ENCODE data around the gene MTMR1.

The MTMR1 gene

DNA sequence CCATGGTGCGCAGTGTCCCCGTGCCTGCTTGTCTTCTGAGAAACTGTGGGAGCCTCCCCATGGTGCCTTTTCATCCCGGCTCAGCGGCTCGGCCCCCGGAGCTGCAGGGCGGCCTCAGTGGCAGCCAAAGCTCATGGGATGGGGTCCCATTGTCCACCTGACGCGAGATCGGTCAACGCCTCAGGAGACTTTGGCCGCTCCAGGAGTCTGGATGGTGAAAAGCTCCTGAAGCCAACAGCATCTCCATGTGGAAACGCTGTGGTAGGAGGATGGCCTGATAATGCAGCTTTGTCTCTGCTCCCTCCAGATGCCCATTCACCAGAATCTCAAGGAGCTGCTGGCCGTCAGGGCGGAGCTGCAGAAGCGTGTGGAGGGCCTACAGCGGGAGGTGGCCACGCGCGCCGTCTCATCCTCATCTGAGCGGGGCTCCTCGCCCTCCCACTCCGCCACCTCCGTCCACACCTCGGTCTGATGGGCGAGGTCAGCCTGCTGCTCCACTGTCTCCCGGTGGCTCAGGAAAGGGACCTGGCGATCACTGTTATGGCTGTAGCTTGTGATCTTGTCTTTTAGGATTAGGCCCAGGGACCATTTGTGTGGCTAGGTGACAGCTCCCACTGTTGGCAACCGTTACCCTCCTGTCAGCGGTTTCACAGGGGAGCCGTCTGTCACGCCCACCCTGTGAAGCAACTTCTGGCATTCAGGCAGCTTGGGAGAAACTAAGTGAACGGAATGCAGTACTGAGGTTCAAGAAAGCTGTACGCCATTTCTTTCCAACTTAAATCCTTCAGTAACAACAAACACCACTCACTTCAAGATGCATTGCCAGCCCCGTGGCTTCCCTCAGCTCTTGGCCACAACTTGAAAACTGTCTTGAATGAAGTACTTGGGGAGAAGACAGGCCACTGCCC is 69.3 kb downstream of the MTMR1 start:
- no peak for DNase-seq
- ATAC-seq: no peak

DNA sequence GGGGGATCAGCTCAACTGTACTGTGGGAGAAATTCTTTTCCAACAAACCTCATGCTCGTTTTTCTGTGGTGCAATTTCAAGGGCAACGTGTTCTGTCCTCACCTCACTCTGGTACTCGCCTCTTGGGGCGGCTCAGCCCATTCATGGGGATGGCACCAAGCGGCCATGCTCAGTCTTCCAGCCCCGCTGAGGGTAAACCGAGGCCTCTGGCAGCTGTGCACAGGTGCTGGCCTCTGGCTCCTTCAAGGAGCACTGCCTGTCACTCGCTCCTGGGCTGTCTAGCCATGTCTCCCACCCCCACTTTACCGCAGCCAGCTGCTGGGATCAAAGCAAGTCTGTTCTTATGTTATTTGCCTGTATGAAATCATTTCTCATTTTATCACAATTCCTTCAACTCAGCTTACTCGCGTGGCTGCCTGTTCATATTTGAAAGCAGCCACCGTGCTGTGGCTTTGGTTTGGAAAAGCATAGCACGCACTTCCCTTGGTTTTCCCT is 70.2 kb downstream of the MTMR1 start:
- DNase-seq: no peak

DNA sequence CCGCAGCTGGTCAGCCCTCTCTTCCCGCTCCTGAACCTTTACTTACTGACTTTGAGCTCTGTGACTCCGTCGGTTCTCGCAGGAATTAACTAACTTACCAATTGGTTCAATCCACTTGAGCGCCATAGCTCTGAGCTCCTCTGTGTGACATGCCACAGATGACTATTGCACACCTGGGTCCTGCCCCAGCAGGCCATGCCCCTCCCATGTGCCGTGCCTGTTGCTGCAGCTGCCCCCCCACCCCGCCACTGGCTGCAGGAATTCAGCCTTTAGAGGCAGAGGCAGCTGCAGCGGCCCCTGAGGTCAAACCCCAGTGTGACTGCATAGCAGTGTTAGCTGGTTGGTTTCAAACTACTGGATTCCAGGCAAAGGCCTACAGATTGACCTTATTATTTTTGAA is 70.6 kb downstream of the MTMR1 start:
- DNase-seq (no peak), ATAC-seq (no peak)

More for the DNA sequence above, 70.2 kb downstream of the MTMR1 start:
- no peak for ATAC-seq

DNA sequence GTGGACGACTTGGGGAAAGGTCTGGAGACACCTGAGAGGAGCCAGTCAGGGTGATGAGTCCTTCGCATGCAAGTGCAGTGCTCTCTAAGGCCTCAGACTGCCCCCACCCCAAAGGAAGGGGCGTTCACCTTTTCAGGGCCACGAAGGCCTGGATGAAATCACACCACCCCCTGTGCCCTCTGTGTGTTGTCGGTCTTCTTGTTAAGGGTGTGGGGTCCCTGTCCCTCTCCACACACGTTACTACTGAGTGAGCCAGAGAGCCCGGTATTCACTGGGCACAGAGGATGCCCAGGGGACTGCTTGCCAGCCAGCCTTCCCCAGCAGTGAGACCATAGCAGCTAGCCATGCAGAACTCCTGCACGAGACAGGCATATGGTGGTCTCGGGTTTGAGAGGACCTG is 72.0 kb downstream of the MTMR1 start:
- no peak for ATAC-seq

DNA sequence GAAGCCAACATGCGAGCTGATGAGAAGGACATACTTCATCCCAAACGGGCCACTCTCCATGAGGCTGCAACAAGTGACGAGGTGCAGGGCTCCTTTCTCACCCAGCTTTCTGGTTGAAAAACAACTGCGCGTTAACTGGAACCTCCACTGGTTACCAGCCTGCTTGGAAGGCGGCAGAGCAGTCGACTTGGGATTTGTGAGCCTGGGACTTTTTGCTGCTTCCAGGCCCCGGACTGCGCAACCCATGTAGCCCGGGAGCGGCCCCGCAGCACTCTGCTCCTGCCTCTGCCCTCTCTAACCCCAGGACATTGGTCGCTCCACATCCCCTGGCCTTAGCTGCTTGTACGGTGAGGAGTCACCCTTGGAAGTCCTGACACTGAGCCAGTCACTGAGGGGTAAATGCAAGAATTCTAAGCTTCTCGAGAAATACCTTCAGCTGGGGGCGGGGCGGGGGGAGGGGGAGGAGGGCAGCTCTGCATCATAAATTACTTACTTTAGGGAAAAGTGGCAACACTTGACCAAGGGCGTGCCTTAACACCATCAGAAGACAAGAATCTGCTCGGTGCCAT is 72.7 kb downstream of the MTMR1 start:
- ATAC-seq: no peak
- no peak for DNase-seq

More for the DNA sequence above, 72.0 kb downstream of the MTMR1 start:
- DNase-seq: no peak

DNA sequence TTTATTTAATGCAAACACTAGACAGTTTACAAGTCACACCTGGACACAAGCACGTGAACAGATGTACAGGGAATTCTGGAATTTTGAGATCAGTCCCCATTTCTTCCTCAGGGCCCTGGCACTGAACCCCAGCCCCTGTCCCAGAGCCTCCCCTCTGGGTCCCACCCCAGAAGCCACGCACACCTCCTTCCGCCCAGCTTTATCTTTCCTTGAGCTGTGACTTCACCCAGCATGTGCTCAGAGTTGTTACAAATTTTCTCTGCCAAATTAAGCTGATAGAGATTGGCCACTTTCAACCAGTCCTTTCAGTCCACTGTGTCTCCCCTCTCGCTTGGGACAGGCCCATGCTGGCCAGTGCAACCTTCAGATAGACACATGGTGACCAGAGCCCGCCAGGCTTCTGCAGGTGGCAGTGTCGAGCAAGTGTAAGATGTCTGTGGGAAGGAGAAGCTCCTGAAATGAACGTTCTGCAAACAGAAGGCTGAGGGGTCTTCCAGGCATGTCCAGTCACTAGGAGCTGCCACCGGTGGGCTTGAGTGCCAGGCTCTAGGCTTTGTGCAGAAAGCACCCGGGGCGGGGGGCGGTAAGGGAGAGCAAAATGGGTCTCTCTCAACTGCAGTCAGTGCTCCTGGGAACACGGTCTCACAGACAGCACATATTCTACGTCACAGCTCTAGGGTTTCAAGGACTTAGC is 73.3 kb downstream of the MTMR1 start:
- no peak for DNase-seq
- ATAC-seq: no peak

DNA sequence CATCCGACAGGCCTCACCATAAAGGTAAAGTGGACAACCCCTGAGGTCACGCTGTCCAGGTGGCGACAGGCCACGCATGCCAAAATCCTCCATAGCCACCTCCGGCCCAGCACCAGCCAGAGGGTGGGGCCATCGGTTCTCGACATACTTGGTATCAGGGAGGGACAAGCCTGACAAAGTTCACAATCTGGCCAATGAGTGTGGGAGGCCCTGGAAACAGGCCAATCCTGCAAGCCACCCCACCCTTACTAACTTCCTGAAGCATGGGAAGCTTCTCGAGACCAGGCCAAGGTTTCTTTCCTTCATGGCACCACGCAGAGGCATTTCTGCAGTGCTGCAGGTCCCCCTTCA is 73.8 kb downstream of the MTMR1 start:
- DNase-seq: no peak

DNA sequence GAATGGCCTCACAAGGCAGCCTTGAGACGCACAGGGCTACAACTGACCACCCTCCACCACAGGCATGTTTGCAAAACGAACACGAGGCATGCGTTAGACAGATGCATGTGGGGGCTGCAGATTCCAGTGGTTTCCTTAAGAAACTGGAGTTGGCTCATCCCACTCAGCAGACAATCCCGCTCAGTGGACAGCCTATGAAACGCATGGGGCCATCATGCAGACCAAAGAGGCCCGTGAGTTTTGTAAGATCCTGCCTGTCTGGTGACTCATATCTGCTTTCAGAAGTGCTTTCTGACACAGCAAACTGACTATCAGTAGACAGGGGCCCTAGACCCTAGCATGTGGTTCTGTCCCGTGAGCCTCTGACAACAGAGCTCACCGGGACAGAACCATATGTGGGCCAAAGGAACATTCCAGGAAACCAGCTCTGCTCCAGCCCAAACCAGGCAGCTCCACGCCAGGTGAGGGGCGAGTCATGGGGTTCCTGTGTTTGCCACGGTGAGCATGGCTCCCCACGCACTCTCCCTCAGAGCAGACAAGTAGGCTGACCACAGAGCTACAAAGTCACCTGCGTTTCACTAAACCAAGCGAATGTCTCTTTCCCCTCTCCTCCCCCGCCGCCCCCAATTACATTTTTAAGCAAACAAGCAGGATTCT is 74.4 kb downstream of the MTMR1 start:
- peak; percentile 78 for ATAC-seq
- DNase-seq: no peak

More for the DNA sequence above, 73.8 kb downstream of the MTMR1 start:
- no peak for ATAC-seq

DNA sequence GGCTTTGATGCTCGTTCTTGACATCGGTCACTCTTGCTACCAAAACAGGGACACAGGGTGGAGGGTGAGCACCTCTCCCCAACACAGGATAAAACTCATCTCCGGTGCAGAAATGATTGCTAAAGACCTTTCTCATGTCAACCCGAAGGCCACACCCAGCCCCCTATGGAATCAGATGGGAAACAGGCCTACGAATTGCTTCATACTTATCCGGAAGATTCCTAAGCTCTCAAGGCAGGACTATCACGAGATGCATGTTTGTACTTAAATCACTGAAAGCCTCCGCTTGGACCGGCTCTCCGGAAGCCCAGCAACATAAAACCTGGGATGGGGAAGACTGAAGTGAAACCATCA is 74.9 kb downstream of the MTMR1 start:
- DNase-seq (no peak), ATAC-seq (no peak)

DNA sequence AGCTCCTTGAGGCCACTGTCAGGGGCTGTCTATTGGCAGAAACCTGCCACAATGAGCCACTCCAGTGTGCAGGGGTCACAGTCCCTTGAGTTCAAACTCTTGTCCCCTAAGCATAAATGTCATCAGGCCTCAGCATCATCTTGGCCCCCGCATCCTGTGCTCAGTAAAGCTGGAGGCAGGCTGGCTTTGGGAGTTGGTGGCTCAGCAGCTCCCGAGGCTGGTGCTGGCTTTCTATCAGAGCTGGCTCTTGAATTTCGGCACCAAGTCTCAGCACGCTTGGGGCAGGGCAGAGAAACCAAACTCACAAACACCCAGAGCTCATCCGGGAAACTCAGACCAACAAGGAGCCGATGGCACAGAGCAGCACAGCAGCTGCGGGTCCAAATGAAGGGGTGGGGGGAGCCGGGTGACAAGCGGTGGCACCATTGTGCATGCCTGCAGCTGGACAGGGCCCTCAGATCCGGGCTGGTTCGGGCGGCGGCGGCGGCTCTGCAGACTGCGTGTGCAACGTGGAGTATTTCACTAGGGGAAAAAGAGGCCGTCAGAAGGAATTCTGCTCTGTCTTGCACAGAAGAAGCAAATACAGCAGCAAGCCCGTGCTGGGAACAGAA is 75.5 kb downstream of the MTMR1 start:
- ATAC-seq: no peak
- DNase-seq: no peak

DNA sequence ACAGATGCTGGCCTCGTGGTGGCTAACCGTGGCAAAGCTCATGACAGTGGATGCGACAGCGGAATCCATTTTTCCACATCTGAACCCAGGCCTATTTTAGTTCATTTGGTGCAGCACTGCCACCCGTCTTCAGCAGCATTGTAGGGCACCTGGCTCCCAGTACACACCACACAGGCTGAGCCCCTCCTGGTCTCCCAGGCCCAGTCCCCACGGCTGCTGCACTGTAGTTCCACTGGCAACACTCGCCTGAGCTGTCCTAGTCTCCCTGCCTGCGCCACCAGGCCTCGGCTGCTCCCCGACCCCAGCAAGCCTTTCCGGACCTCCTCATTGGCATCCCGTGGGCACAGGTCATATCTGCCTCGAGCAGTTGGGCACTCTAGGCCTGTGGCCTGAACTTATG is 76.2 kb downstream of the MTMR1 start:
- ATAC-seq: no peak
- no peak for DNase-seq

DNA sequence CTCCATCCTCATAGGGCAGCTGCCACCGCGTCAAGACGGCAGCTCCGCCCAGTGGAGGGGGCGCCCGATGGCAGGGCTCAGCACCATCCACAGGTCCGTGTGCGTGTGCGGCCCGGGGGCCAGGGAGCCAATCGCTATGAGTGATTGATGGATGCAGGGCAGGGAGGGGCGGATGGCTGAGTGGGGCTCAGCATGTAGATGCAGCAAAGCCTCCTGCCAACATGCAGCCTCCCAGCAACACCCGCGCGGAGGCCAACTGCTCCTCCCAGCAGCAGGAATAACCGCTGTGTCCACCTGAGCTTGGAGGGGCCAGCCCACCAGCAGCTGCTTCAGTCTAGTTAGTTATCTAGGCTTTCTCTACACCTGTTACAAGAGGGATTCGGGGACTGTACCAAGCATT is 77.4 kb downstream of the MTMR1 start:
- DNase-seq: no peak
- no peak for ATAC-seq

DNA sequence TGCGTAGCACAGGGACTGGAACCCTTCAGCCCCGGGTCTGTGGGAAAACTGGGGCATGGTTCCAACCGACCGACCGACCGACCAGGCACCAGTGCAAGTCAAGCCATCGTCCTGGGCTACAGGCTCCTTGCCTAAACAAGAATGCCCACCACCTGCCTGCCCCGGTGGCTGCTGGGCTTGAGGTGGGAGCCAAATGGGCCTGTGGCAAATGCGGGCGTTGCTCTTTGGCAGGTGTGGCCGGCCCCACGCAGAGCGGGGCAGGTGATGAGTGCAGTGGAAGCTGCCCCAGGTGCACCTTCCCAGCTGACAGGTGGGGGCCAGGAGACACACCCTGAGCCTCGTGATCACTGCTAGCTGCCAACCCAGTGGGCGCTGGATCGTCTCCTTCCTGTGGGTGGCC is 77.9 kb downstream of the MTMR1 start:
- ATAC-seq (no peak), DNase-seq (no peak)

DNA sequence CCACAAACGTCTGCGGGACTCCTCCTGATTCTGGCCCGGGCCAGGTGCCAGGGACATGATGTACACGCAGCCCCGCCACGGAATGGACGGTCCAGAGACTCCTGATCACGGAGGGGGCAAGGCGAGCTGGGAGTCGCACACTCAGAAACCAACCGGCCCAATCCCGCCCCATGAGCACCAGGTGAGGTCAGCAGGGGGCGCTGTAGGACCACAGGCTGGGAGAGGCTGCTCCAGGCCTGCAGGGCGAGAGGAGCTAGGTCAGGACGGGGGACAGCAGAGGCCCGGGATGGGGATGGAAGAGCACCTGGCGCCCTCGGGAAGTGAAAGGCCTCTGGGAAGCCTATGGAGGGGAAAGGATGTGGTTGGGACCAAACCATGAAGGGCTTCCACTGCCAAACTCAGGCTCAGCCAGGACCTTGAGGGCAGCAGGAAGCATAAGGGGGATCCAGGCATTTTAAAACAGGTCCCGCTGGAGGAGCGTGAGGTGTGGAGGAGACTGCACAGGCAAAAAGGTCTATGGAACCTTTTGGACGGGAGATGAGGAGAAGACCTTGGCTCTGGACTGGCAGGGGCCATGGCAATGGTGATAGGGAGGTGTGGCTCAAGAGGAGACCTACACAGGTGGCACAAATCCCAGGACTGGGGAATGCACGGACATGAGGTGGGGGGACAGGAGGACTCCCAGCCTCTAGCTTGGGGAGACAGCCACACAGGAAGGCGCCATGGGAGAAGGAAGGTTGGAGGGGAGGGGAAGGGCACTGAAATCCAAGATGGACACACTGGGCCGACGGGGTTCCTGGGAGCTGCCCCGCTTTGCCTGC is 79.2 kb downstream of the MTMR1 start:
- peak; percentile 85 for DNase-seq
- peak; percentile 83 for ATAC-seq

DNA sequence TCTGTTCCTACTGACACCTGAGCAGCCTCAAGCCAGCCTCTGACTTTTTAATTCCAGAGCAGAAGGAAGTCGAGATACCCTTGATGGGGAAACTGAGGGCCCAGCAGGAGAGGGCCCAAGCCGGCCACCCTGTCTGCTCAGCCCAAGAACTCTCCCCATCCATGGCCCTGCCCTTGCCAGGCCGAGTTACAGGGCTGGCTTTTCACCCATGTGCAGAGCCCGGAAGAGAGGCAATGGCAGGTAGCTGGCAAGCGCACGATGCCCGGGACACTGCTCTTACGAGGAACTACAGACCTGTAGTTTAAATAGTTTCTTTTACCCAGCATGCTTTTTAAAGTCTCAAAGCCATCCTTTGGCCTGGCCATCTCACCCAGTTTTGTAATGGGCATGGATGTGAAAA is 79.9 kb downstream of the MTMR1 start:
- ATAC-seq: no peak
- DNase-seq: no peak

DNA sequence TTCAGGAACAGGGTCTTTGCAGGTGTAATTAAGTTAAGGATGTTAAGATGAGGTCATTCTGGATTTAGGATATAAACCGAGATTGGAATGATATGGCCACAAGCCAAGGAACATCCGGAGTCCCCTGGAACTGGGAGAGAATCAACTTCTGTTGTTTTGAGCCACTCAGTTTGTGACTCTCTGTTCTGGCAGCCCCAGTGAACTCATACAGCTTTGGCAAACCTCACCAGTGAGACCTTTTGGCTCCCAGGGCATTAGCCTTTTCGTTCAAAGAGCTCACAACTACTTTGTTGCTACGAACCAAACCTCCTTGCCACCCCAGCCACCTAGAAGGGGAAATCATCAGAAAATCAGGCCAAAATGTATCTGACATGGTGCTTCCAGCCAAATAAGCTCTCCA is 80.4 kb downstream of the MTMR1 start:
- no peak for ATAC-seq
- no peak for DNase-seq

DNA sequence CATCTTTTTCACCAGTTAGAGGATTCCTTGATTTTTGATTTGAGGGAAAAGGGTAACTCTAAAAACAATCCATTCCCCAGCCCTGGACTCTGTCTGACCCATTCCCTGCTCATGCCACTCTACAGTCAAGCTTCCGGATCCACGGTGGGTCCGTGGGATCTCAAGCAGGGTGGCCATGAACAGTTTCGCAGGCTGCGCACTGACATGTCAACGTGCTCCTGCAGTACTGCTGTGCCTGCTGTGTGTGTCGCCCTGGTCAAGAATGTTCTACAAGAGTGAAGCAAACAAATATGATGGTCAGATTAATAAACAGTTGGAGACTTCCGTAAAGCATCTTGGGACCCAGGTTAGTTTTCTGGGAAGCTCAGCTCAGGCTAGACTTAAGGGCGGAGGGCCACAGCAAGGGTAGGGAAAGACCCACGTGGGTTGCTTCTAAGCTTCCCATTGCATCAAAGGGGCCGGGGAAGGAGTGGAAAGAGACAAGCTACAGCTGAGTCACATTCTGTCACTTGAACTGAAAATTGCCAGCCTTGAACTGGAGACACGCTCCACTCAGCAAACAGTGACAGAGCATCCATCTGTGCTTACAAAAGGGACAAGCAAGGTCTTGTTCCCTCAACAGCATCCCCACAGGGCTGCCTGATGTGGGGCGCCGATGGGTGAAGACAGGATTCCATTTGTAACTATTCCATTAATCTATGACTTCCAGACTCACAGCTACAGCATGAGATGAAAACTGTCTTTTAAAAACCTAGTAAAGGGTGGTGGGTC is 81.8 kb downstream of the MTMR1 start:
- no peak for ATAC-seq
- DNase-seq: no peak

DNA sequence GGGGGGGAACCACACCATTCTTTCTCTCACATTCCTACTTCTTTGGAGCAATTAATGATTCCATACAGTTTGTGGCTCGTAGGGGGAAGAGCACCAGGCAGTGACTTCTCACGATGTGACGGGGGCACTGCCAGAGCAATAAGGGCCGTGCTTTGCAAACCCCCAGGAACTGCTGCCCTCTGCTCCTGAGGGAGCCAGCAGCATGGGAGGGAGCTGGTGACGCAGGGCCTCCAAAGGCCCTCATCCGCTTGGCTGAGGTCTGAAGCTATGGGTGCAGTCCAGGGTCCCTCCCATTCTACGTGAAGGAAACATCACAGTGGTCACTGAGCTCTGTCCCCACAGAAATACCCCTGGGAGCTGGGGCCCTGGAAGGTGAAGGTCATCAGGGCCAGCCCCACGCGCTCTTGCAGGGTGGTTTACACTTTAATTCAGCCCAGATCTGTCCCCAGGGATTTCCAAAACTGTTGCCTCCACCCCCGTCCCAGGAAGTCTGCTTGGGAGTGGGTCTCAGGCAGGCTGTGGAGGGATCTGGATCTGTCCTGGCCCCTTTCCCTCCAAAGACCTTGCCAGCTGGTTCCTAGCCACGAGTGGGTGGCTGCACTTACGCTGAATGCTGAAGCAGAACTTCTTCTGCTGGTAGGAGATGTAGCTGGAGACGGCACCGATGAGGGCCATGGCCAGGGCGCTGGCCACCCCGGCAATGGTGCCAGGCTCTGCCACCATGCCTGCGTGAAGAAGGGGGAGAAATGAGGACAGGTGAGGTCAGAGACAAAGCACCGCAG is 82.6 kb downstream of the MTMR1 start:
- no peak for ATAC-seq
- no peak for DNase-seq

DNA sequence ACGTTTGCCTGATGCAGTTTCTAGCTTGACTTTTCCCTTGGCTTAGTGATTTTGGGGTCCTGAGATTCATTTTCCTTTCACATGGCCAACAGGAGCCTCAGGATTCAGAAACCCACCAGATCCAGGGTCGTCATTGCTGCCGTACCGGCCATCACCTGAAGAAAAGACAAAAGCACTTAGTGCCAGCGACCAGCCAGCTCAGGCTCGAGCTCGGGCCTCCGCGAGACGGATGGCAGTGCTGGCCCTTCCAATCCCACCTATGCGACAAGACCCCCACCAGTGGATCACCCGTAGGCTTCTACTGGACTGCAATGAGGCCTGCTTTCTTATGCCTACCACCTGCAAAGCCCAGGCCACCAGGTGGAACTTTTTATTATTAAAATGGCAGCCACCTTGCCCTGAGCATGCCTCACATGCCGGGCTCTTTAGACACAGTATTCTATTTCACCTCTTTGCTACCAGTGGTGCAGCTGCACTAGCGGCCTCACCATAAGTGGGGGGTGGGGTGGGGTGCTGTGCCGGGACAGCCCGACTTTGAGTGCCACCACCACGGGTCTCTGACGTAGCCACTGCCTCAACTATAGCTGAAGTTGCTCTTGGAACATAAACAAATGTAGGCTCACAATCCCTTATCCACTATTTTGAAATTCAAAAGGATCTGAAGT is 84.3 kb downstream of the MTMR1 start:
- ATAC-seq: no peak
- DNase-seq: no peak

Data from stimulated activated naive CD8-positive, alpha-beta T cell treated with anti-CD3 and anti-CD28 coated beads, Interleukin-15, Interleukin-2, amounts not matched to agents 100 U/mL and 50 U/mL, for 24 hours (primary cell).